GM19099 (cell line): ENCODE results near the gene IMPDH1.

ENCODE experiments used
- POLR2A ChIP-seq: IDR thresholded peaks from 3 replicates; pipeline ENCODE4 v1.6.1; 2011; ENCODE audit warnings: low read depth; ENCODE audit not compliant: insufficient read length; ENCODE audit errors: extremely low read depth

The IMPDH1 gene

DNA sequence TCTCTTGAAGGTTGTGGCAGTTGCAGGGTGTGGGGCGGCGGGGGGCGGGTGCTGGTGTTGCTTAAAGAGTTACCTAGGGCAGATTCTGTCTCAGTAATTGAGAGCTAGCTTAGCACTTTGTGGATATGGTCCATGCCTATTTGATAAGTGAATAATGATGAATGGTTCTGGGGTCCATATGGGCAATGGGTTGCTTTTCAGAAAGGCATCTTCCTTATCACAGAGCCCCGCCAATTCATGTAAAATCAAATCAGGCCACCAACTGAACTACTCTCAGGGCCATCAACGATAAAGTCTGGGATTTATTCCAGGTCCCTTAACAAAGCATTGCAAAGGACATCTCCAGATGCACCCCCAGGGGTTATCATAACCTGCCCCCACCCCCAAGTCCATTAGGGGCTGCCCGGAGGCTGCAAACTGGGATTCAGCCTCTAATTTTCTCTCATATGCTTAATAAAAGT lies 46.5 kb downstream of the IMPDH1 start:
- TF ChIP-seq POLR2A: no peak

DNA sequence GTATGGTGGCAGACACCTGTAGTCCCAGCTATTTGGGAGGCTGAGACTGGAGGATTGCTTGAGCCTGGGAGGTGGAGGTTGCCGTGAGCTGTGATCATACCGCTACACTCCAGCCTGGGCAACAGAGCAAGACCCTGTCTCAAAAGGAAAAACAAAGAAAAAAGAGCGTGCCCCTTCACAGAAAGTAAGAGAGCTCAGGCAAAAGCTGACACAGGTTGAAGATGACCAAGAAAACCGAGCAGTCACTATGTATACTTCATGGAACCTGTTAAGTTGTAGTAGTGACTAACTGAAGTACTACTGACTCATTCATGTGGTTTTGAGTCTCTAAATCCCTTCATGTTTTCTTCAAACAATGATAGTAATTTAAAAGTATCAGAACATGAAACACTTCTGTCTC lies 47.1 kb downstream of the IMPDH1 start:
- TF ChIP-seq POLR2A: no peak

DNA sequence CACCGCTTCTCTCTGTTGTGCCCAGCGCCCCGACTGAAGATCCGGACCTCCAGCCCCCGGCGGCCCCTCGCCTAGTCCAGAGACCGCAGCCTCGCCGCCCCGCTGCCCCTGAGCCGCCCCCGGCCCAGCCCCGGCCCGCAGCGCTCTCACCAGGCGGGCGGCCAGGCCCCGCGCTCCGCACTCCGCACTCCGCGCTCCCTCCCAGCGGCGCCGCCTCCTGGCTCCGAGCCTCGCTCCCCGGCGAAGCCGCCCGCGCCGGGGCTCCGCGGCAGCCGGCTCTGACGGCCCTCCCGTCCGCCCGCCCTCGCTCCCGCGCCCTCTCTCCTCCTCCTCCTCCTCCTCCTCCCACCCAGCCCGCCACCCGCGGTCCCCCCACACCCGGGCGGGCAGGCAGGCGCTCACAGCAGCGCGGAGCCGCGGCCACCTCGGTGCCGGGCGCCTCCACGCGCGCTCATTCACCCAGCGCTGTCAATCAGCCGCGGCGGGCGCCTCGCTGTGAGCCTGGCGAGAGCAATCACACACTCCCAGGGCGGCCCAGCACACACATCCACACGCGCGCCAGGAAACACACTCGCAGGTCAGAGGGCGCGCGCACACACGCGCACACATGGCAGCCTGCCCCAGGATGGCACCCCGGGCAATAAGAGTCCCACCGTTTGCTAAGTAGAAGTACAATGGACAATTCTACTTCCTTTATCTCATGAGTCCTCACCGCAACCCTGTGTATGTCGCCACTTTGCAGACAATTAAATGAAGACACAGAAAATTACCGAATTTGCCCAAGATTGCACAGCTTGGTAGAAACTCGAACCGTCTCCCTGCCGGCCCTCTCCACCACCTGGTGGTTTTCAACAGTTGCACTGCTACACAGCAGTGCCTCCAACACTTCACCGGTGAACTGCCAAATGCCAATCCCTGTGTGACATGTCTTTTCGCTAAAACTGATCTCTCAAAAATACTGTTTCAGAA lies 48.1 kb downstream of the IMPDH1 start, which contains the start of gene PRRT4:
Gene PRRT4, minus strand, starts transcription at position 280 of the 969 bp plus-strand sequence.
- no peak for TF ChIP-seq POLR2A

DNA sequence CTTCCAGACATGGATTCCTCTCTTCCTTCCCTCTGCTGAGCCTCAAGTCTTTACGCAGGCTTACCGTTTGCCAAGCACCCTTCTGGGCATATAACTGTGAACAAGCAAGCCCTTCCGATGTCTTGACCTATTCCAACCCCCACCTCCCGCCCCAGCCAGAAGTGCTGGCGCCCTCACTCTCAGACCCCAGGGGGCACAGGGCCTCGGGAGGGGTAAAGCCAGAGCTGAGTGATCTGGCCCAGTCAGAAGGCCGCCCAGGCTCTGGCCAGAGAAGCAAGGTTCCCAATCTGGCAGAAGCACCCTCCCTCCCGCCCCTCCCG lies 49.5 kb downstream of the IMPDH1 start:
- TF ChIP-seq POLR2A: no peak

DNA sequence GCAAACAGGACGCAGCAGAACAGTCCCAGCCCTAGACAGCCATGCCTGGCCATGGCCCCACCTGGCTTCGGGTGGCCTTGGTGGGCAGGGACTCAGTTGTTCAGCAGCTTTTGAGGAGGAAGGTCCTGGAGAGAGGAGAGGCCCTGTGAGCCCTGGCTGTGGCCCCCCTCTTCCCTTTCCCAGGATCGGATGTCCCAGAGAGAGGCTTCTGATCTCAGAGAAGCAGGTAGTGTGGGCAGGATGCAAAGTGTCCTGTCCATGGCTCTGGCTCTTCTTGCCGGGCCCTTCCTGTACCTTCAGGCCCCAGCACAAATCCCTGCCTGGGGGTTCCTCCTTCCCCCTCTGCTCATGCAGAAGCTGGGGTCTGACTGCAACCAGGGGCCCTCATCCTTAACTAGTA lies 49.8 kb downstream of the IMPDH1 start:
- TF ChIP-seq POLR2A: no peak

DNA sequence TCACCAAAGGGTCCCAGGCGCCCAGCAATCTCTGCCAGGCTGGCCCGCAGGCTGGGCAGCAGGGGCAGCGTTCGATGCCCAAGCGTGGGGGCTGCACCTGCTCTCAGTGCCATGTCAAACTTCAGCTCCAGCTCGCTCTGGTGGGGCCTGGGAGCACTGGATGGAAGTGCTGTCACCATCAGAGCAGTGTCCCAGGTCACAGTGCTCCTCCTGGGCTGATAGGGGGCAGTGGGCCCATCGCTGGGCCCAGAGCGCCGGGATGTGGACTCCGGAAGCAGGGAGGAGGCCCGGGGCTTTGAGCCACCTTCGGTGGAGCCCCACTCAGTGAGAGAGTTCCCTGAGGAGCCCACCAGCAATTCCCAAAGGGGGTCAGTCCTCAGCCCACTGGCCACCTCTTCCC lies 50.4 kb downstream of the IMPDH1 start:
- no peak for TF ChIP-seq POLR2A

DNA sequence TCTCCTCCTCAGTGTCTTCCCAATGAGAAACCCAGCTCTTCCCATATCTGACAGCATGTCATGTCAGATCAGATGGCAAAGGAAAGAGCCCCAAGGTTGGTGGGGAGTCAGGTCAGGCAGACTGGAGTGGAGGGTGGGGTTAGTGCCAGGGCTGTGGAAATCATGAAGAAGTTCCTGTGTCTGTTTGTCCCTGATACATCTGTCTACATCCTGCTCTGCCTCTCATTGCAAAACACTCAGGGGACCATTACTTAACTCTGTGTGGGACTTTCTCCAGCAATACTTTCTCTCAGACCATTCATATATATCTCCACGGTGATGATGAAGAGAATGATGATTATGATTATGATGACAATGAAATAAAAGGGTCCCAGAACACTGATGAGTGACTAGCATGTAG lies 51.5 kb downstream of the IMPDH1 start:
- TF ChIP-seq POLR2A: no peak

DNA sequence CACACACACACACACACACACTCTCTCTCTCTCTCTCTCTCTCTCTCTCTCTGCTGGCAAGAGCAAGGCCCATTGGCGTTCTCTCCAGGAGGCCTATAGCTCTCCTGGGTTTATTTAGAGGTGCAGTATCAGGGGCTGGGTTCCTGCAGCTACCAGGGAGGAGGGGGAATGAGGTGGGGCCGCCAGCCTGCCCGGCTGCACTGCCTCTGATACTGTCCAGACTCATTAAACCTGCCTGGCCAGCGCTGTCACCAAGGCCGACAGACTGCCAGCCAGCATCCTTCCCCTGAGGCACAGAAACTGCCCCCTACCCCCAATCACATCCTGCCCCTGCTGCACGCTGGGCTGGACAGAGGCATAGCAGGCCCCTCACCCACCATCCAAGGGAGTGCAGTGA lies 52.6 kb downstream of the IMPDH1 start:
- TF ChIP-seq POLR2A: no peak

DNA sequence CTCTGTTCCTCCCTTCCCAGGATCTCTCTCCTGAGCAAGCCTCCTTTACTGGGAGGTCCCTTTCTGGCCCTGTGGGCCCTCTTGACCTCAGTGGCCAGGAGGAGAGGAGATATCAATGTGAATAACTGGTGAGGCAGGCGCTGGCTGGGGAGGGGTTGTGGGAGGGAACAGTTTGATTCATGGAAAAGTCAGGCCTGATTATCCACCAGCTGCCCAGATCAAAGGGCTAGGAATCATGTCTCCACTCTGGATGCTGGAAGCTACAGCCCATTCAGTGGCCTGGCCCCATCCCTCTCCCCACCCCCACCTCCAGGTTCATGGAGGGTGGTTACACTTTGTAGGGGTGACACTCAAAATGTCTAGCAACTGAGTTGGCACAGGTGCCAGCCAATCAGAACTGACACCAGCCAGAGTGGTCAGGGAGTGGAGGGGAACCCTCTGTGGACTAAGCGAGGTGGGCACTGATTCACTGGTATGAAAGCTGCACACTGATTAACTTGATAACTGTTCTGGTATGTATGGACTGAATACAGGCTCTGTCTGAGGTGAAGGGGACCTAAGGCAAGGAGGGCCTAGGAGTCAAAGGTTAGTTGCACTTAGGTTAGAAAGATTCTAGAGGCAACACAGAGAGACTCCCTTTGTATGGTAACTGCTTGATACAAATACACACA lies 53.1 kb downstream of the IMPDH1 start:
- TF ChIP-seq POLR2A: no peak

DNA sequence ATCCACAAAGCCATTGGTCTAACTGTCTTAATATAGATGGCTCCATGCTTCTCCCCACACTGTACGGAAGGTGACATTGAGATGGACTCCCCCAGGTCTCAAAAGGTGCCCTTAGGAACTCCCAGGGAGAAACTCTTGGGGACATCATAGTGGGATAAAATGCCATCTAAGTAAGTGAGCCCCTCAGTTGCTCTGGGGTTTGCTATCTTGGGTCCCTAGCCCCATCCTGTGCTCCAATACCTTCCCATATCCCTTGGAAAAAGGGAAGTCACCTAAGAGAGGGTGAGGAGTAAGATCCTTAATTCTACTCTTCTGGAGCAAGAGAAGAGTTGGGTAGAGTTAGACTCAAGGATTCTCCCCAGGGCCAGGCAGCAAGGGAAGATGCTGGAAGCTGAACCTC lies 56.2 kb downstream of the IMPDH1 start:
- TF ChIP-seq POLR2A: no peak

DNA sequence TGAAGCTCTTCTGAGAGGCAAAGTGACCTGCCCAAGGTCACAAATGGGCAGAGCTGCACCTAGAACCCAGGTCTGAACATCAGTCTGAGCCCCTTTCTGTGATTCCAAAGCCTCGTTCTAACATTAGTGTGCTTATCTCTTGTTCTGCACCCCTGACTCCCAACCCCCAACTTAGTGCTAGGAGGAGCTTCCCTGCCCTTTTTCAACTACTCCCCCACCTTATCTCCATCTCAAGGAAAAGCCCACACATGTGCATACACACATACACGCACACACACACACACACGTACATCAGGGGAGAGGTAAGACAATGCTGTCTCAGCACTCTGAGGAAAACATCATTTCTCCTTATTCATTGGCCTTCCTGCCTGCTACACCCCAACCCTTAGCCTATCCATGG lies 56.6 kb downstream of the IMPDH1 start:
- no peak for TF ChIP-seq POLR2A

DNA sequence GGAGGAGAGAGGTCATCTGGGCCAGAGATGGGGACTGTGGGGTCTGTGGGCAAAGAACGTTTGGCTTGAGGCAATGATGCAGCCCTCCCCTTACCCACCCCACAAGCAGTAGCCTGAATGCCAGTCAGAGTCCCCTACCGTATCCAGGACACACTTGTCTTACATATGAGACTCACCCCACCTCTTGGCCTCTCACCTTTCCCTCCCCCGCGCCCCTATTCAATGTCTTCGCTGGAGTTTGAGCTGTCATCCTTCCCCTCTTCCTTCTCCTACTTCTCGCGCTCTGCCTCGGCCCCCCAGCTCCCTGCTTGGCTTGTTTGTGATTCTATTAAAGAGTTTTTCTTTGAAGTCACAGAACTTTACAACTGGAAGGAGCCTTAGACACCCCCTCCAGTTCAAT lies 57.1 kb downstream of the IMPDH1 start:
- no peak for TF ChIP-seq POLR2A

DNA sequence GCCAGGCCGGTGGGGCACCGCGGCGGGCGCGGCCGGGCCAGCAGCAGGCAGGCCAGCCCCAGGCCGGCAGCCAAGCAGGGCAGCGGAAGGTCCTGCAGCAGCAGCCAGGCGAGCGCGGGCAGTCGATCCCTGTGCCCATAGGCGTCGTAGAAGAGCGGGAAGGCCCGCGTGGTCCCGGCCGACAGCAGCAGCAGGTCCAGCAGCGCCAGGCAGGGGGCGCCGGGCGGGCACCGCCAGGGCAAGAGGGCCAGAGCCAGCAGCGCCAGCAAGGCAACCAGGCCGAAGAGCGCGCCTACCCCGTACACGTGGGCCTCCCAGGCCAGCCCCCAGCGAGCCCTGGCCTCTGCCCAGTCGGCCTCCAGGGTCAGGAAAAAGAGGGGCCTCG lies 57.6 kb downstream of the IMPDH1 start:
- no peak for TF ChIP-seq POLR2A

DNA sequence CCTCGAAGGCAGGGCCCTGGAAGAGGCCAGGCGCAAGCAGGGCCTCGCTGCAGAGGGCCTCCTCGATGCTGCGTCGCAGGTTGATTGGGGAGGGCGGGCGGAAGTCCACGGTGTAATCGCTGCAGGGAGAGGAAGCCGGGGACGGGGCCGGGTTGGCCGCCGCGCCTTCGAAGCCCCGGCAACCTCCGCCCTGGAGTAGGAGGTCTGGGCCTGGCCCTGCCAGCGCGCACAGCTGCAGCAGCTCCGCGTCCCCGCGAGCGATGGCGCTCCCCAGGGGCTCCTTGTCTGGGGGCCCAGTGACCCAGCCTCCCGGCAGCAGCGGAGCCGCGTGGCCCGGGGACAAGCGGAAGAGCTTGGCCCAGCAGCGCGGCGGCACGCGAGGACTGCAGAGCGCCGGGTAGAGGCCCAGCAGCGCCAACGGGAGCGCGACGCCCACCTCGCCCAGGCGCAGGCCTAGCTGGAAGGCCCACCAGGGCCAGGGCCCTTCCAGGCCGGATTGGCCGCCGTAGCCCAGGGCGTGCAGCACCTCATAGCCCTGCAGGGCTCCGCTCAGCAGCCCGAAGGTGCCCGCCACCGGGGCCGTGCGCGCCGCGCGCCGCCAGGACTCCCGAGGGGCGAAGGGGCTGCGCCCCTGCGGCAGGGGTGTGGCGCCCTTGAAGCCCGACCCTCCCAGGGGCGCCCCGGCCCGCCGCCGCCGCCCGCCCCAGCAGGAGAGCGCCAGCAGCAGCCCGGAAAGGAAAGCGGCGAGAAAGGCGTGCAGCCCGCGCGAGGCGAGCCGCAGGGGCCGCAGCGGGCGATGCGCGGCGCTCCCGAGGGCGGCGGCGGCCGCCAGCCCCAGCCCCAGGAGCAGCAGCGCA lies 58.3 kb downstream of the IMPDH1 start:
- no peak for TF ChIP-seq POLR2A

DNA sequence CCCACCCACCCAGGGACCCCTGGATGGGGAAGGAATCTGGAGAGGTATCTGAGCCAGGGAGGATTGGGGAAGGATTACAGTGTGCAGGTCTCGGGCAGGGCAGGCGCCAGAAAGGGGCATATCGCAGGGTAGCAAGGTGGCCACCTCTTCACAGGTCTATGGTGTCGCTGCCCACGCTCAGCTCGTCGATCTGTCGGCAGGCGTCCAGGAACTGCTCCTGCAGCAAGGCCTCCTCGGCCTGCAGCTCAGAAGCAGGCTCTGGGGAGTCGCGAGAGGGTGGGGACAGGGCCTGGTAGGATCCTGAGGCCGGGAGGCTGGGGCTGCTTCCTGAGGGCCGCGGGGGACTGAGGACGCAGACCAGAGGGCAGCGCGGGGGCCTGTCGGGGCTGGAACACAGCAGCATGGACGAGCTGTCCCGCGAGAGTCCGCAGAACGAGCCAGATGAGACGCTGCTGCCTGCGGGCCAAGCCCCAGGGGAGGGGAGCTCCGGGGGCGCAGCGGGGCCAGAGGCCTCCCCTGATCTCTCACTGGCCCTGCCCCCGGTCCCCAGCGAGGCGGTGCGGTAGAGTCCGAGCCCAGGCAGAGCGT lies 59.0 kb downstream of the IMPDH1 start:
- no peak for TF ChIP-seq POLR2A

DNA sequence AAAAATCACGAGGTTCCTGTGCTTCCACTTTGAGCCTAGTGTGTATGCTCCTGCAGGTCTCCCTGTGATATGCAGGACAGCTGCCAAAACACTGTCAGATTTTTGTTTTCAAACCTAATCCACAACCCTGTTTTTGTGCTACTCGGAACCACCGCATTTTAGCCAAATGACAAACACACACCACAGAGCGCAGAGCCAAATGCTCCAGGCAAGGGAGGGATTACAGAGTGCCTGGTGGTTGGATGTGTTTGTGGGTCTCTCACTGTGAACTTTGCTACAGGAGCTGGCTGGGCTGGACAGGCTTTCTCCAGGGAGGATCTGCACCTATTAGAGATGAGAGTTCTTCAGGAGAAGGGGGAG lies 60.3 kb downstream of the IMPDH1 start:
- no peak for TF ChIP-seq POLR2A

DNA sequence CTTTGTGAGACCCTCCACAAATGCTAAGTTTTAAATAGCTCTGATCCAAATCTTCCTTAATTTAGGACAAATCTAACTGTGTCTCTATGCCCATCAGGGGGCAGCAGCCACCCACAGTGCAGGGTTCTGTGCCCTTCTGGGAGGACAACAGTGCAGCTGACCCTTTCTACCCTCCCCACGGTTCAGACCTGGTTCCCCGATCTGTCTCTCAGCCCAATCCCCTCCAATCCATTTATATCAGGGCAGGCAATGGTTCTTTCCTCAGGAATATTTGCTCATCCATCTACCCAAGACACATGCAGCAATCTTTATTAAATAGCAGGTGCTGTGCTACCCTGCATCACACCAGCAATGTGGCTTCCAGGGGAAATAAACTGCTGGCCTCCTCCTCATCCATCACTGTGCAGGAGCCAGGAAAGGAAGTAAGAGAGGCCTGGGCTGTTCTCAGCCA lies 62.1 kb downstream of the IMPDH1 start:
- no peak for TF ChIP-seq POLR2A
